GM12865 (cell line): ENCODE data around the gene RUFY4.
A peak's percentile ranks its signal among the peaks of the same experiment; 100 is the strongest.

Experiments used
- DNase-seq: peaks from one replicate; pipeline ENCODE4 v3.0.0; 2010; ENCODE audit warnings: low read depth
- H3K4me3 ChIP-seq: 2 replicates; pipeline ENCODE4 v1.5.1; 2011; ENCODE audit warnings: mild to moderate bottlenecking, low read depth, low read length, control low read depth
- CTCF ChIP-seq: IDR thresholded peaks from 2 replicates; pipeline ENCODE4 v1.5.1; 2011; ENCODE audit warnings: low read length, control low read depth, low read depth, inconsistent platforms; ENCODE audit not compliant: insufficient read depth; ENCODE audit errors: missing control alignments

RUFY4 gene

GRCh38 chr2:218046238-218046637, 22.8 kb upstream of the RUFY4 start:
- no peak for TF ChIP-seq CTCF
- peak; percentile 77 for DNase-seq
- H3K4me3 ChIP-seq, result peak overlapping the region; percentile 26; the same call in 1 of the 2 replicates

DNA sequence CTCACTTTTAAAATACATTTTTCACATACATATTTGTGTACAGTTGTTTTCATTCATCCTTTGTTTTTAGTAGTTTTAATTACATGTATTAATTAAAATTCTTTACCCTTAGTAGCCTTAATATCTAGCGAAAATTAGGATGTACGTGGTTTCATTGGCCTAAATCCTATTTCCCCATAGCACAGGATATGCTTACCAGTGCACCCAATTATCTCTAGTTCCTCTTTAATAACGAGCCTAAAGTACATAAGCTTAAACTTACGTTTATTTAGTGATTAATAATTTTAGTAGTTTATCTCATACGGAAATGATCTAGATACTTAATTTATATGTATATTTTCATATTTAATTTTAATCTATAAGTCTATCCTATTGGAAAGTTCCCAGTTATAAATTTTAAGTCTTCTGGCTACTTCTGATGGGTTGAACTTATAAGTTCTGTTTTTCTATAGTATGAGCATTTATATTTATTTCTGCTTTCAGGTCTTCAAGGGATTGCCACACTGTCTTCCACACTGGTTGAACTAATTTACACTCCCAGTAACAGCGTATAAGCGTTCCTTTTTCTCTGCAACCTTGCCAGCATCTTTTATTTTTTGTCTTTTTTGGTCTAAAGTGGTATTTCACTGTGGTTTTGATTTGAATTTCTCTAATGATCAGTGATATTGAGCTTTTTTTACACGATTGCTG, 21.4 kb upstream of the RUFY4 start:
- no peak for TF ChIP-seq CTCF
- no peak for DNase-seq

GRCh38 chr2:218051903-218052302, 17.1 kb upstream of the RUFY4 start:
- H3K4me3 ChIP-seq, result no peak overlapping the region
- no peak for DNase-seq
- TF ChIP-seq CTCF, result no peak

More for the DNA sequence above, 21.4 kb upstream of the RUFY4 start:
- no peak overlapping the region for H3K4me3 ChIP-seq

GRCh38 chr2:218059289-218059688, 9.8 kb upstream of the RUFY4 start:
- H3K4me3 ChIP-seq, result no peak overlapping the region
- DNase-seq, result no peak
- TF ChIP-seq CTCF, result no peak

DNA sequence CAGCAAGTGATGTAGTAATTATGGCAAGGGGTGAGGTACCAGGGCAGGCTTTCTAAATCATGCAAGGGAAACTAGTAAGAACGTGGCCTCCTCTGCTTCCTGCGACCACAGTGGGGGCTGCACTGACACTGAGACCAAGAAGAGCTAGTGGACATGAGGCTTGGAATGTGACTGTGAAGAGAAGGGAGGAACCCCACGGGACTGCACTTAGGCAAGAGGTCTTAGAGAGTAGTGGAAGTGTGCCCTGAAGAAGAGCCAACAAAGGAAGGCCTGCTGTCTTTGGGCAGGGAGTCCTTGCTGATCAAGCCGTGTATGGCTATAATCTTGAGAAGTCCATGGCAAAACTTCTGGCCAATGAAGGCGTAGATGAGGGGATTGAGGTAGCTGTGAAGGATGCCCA, 8.9 kb upstream of the RUFY4 start:
- DNase-seq, result no peak
- TF ChIP-seq CTCF, result no peak

GRCh38 chr2:218060950-218061660, 7.9 kb upstream of the RUFY4 start:
- no peak overlapping the region for H3K4me3 ChIP-seq
- TF ChIP-seq CTCF, result no peak
- no peak for DNase-seq

More for the DNA sequence above, 8.9 kb upstream of the RUFY4 start:
- H3K4me3 ChIP-seq, result no peak overlapping the region
